ENCODE data around the gene ABCG5.

The ABCG5 gene

GRCh38 chr2:43838560-43839267 is at the start of gene ABCG5, which contains the start of gene ABCG8:
Gene ABCG5 (minus strand): TSS chr2:43838839. CDS start chr2:43838679, 160 bp downstream.
Gene ABCG8 (plus strand): TSS chr2:43838971. CDS start chr2:43839054, 83 bp downstream.
- DNase-seq (ENCODE audit: low read depth in 2 of 3, low spot score in 2 of 3), result no peak

GRCh38 chr2:43887176-43887575 is 48.5 kb upstream of the ABCG5 start:
- DNase-seq (ENCODE audit: low read depth in 2 of 3, low spot score in 2 of 3), result no peak

- DNase-seq (ENCODE audit: low read depth in 2 of 3, low spot score in 2 of 3), result no peak
Measured at GRCh38 chr2:43885132-43885632, 46.5 kb upstream of the ABCG5 start.

- DNase-seq (ENCODE audit: low read depth in 2 of 3, low spot score in 2 of 3), result no peak
Measured at GRCh38 chr2:43884689-43885088, 46.0 kb upstream of the ABCG5 start.

- DNase-seq (ENCODE audit: low read depth in 2 of 3, low spot score in 2 of 3), result no peak
Measured at GRCh38 chr2:43882312-43882711, 43.7 kb upstream of the ABCG5 start.

GRCh38 chr2:43880952-43881351 is 42.3 kb upstream of the ABCG5 start:
- no peak for DNase-seq (ENCODE audit: low read depth in 2 of 3, low spot score in 2 of 3)

GRCh38 chr2:43880471-43880870 is 41.8 kb upstream of the ABCG5 start:
- DNase-seq (ENCODE audit: low read depth in 2 of 3, low spot score in 2 of 3), result no peak

GRCh38 chr2:43879261-43879660 is 40.6 kb upstream of the ABCG5 start:
- no peak for DNase-seq (ENCODE audit: low read depth in 2 of 3, low spot score in 2 of 3)

GRCh38 chr2:43877782-43878464 is 39.3 kb upstream of the ABCG5 start:
- peak; percentile 24 to 50 (median 37) for DNase-seq (ENCODE audit: low read depth in 2 of 3, low spot score in 2 of 3)

GRCh38 chr2:43874776-43875451 is 36.3 kb upstream of the ABCG5 start:
- no peak for DNase-seq (ENCODE audit: low read depth in 2 of 3, low spot score in 2 of 3)

- no peak for DNase-seq (ENCODE audit: low read depth in 2 of 3, low spot score in 2 of 3)
Measured at GRCh38 chr2:43872151-43872550, 33.5 kb upstream of the ABCG5 start.

- DNase-seq (ENCODE audit: low read depth in 2 of 3, low spot score in 2 of 3), result no peak
Measured at GRCh38 chr2:43855292-43855691, 16.7 kb upstream of the ABCG5 start.

GRCh38 chr2:43854671-43855070 is 16.0 kb upstream of the ABCG5 start:
- no peak for DNase-seq (ENCODE audit: low read depth in 2 of 3, low spot score in 2 of 3)

GRCh38 chr2:43853141-43854081 is 14.8 kb upstream of the ABCG5 start:
- DNase-seq (ENCODE audit: low read depth in 2 of 3, low spot score in 2 of 3), result no peak

GRCh38 chr2:43852196-43852730 is 13.6 kb upstream of the ABCG5 start:
- DNase-seq (ENCODE audit: low read depth in 2 of 3, low spot score in 2 of 3), result no peak

- no peak for DNase-seq (ENCODE audit: low read depth in 2 of 3, low spot score in 2 of 3)
Measured at GRCh38 chr2:43851011-43851980, 12.7 kb upstream of the ABCG5 start.

- DNase-seq (ENCODE audit: low read depth in 2 of 3, low spot score in 2 of 3), result no peak
Measured at GRCh38 chr2:43848214-43848613, 9.6 kb upstream of the ABCG5 start.

- DNase-seq (ENCODE audit: low read depth in 2 of 3, low spot score in 2 of 3), result no peak
Measured at GRCh38 chr2:43846140-43846793, 7.6 kb upstream of the ABCG5 start.

GRCh38 chr2:43845181-43845580 is 6.5 kb upstream of the ABCG5 start:
- no peak for DNase-seq (ENCODE audit: low read depth in 2 of 3, low spot score in 2 of 3)
